Activated CD8-positive, alpha-beta T cell treated with anti-CD3 and anti-CD28 coated beads for 36 hours (primary cell): ENCODE measurements around the gene QRICH2. TPM values are rescaled to one million over a fixed set of nuclear protein-coding genes. Genes with fewer than 3 reads are reported as not detected.
A peak's percentile ranks its signal among the peaks of the same experiment; 100 is the strongest.

Source experiments
- ATAC-seq: fragments of 200-7000 bp; cut with Tn5 transposase; one replicate; pipeline ENCODE4 v1.10.0; 2021; ENCODE audit warnings: mild to moderate bottlenecking, moderate library complexity
- CTCF ChIA-PET: fragments of 350-600 bp; sonication (Branson Sonifier 250); formaldehyde crosslinking; loops from one replicate; lab custom pipeline; 2021; ENCODE audit warnings: antibody characterized with exemption; lab: Charles Lee
- POLR2A ChIA-PET: fragments of 350-600 bp; sonication (Branson Sonifier 250); formaldehyde crosslinking; loops from one replicate; lab custom pipeline; 2021; ENCODE audit warnings: antibody characterized with exemption; lab: Charles Lee
- DNase-seq: peaks from one replicate; pipeline ENCODE4 v3.0.0-alpha.2; 2020
- H3K27ac Mint-ChIP-seq: one replicate; pipeline ENCODE4 v1.8.0; 2021; ENCODE audit warnings: mild to moderate bottlenecking, mixed read lengths
- H3K27me3 Mint-ChIP-seq: one replicate; pipeline ENCODE4 v1.8.0; 2021; ENCODE audit warnings: mixed read lengths
- H3K36me3 Mint-ChIP-seq: one replicate; pipeline ENCODE4 v1.8.0; 2021; ENCODE audit warnings: low read depth, mixed read lengths
- H3K4me1 Mint-ChIP-seq: one replicate; pipeline ENCODE4 v1.8.0; 2021; ENCODE audit warnings: low read depth, mixed read lengths
- H3K4me3 Mint-ChIP-seq: one replicate; pipeline ENCODE4 v1.8.0; 2021; ENCODE audit warnings: mild to moderate bottlenecking, moderate library complexity, mixed read lengths
- H3K9me3 Mint-ChIP-seq: one replicate; pipeline ENCODE4 v1.8.0; 2021; ENCODE audit warnings: mixed read lengths
- CTCF ChIP-seq: fragments of 200-600 bp; IDR thresholded peaks from one replicate; pipeline ENCODE4 v1.8.0; 2022; ENCODE audit warnings: antibody characterized with exemption, mild to moderate bottlenecking
- intact Hi-C: fragments of 100-400 bp; cut with micrococcal nuclease; formaldehyde crosslinking; loops from one replicate; pipeline ENCODE4 v1.10.0; 2022
- total RNA-seq, 2 experiments: library from RNA; stranded (reverse); gene quantifications; one replicate each; pipeline ENCODE4 v1.2.3, GENCODE V29; 2021

QRICH2 gene
- total RNA-seq, 2 experiments from 2014 or later: 0.49 to 0.52 TPM

- ChIA-PET CTCF (interaction anchor here (1.0 to 2.7 kb wide), 4 partner anchors 18 to 60 kb away, joined by 3 to 9 read pairs (median 4); no protein-coding TSS in a partner anchor), POLR2A (interaction anchor here (1.0 to 29.4 kb wide), 4 partner anchors 8 to 50 kb away, joined by 3 to 960 read pairs (median 8); partner anchors contain the start of gene UBALD2)
- no peak for TF ChIP-seq CTCF
- ATAC-seq: peak; percentile 13
- H3K27me3 Mint-ChIP-seq: no peaks in the 10 kb centered on the region
- peak overlapping the region; percentile 78 for H3K4me3 Mint-ChIP-seq
- H3K27ac Mint-ChIP-seq: peak overlapping the region; percentile 77
- H3K9me3 Mint-ChIP-seq: peaks cover 2% of the 10 kb centered on the region
- H3K4me1 Mint-ChIP-seq: peaks cover 59% of the 10 kb centered on the region
- peaks cover 6% of the 10 kb centered on the region for H3K36me3 Mint-ChIP-seq
- intact Hi-C loops: loop anchor here (5.0 kb wide), 1 partner anchor 42 kb away; no protein-coding TSS in a partner anchor
- no peak for DNase-seq
Observed at GRCh38 chr17:76239538-76240274, 68.4 kb downstream of the QRICH2 start.

GRCh38 chr17:76238847-76239537 is 69.1 kb downstream of the QRICH2 start:
- Mint-ChIP-seq H3K9me3 (peaks cover 2% of the 10 kb centered on the region), H3K27me3 (no peaks in the 10 kb centered on the region), H3K27ac (peak overlapping the region; percentile 43), H3K4me3 (peak overlapping the region; percentile 78), H3K36me3 (peaks cover 12% of the 10 kb centered on the region), H3K4me1 (peaks cover 60% of the 10 kb centered on the region)
- ChIA-PET CTCF (interaction anchor here (1.0 to 2.7 kb wide), 10 partner anchors 18 to 112 kb away, joined by 3 to 9 read pairs (median 4); no protein-coding TSS in a partner anchor), POLR2A (interaction anchor here (0.6 to 29.4 kb wide), 9 partner anchors 9 to 49 kb away, joined by 3 to 960 read pairs (median 4); partner anchors contain the start of gene UBALD2)
- ATAC-seq: no peak
- intact Hi-C loops: no loop called here
- TF ChIP-seq CTCF: no peak
- no peak for DNase-seq

- Mint-ChIP-seq H3K4me3 (peak overlapping the region; percentile 78), H3K27me3 (no peaks in the 10 kb centered on the region), H3K27ac (peak overlapping the region; percentile 32), H3K36me3 (peaks cover 12% of the 10 kb centered on the region), H3K9me3 (peaks cover 2% of the 10 kb centered on the region), H3K4me1 (peaks cover 56% of the 10 kb centered on the region)
- ChIA-PET CTCF (interaction anchor here (0.9 to 2.7 kb wide), 9 partner anchors 33 to 117 kb away, joined by 3 to 9 read pairs (median 4); no protein-coding TSS in a partner anchor), POLR2A (interaction anchor here (0.8 to 29.4 kb wide), 6 partner anchors 9 to 45 kb away, joined by 3 to 960 read pairs (median 4); partner anchors contain the start of gene UBALD2)
- ATAC-seq (no peak), DNase-seq (no peak)
- intact Hi-C loops: no loop called here
- TF ChIP-seq CTCF: no peak
Observed at GRCh38 chr17:76237859-76238313, 70.2 kb downstream of the QRICH2 start.

GRCh38 chr17:76236603-76237002 is 71.5 kb downstream of the QRICH2 start:
- intact Hi-C loops: no loop called here

More at GRCh38 chr17:76236603-76237002, 71.5 kb downstream of the QRICH2 start:
- POLR2A ChIA-PET: interaction anchor here (1.5 to 29.4 kb wide), 2 partner anchors 30 to 81 kb away, joined by 5 to 960 read pairs; partner anchors contain the start of gene UBALD2
- TF ChIP-seq CTCF: no peak
- no peak for ATAC-seq
- Mint-ChIP-seq H3K27ac (no peak overlapping the region), H3K9me3 (peaks cover 2% of the 10 kb centered on the region), H3K27me3 (no peaks in the 10 kb centered on the region), H3K4me3 (no peak overlapping the region), H3K36me3 (peaks cover 12% of the 10 kb centered on the region), H3K4me1 (peaks cover 59% of the 10 kb centered on the region)
- DNase-seq: no peak
- CTCF ChIA-PET: interaction anchor here (1.0 to 1.2 kb wide), 2 partner anchors 43 to 47 kb away, joined by 3 to 5 read pairs; no protein-coding TSS in a partner anchor
